A673 (cell line): Measurements from ENCODE around the gene FAM120AOS. TPM values are rescaled to one million over a fixed set of nuclear protein-coding genes. Genes with fewer than 3 reads are reported as not detected.

Experiments used
- Bru-seq: library from RNA; stranded (reverse); fragments of 400-500 nt; gene quantifications from one replicate; lab custom pipeline; 2021; lab: Mats Ljungman, UMichigan
- BruChase-seq, 2 experiments: library from RNA; stranded (reverse); fragments of 400-500 nt; gene quantifications; one replicate each; lab custom pipeline; 2021; lab: Mats Ljungman, UMichigan
- BruUV-seq: library from RNA; stranded (reverse); fragments of 400-500 nt; replicated peaks from 2 replicates; lab custom pipeline; 2021; lab: Mats Ljungman, UMichigan
- CTCF ChIA-PET: fragments of 300-600 bp; sonication (Branson Sonifier 250); formaldehyde crosslinking; loops from one replicate; lab custom pipeline; 2022; ENCODE audit warnings: antibody characterized with exemption; lab: Charles Lee
- POLR2A ChIA-PET: fragments of 300-600 bp; sonication (Branson Sonifier 250); formaldehyde crosslinking; loops from one replicate; lab custom pipeline; 2022; ENCODE audit warnings: antibody characterized with exemption; ENCODE audit not compliant: low non-redundant PET; lab: Charles Lee
- DNase-seq: peaks from one replicate; pipeline ENCODE4 v3.0.0-alpha.2; 2015; ENCODE audit warnings: low spot score
- H3K27ac ChIP-seq: fragments of 200-600 bp; sonication (generic); 2 replicates; pipeline ENCODE4 v1.5.1; 2016; ENCODE audit warnings: mixed run types, low read depth, mild to moderate bottlenecking, mixed read lengths, antibody characterized with exemption, low read length; ENCODE audit not compliant: poor library complexity, severe bottlenecking
- H3K27me3 ChIP-seq: fragments of 200-600 bp; sonication (generic); replicated peaks from 2 replicates; pipeline ENCODE4 v1.6.1; 2017; ENCODE audit warnings: mixed run types, low read depth, mild to moderate bottlenecking, mixed read lengths, antibody characterized with exemption, low read length; ENCODE audit not compliant: insufficient read depth, poor library complexity
- H3K36me3 ChIP-seq: fragments of 200-600 bp; sonication (generic); 2 replicates; pipeline ENCODE4 v1.6.1; 2016; ENCODE audit warnings: mixed run types, mild to moderate bottlenecking, mixed read lengths, antibody characterized with exemption, low read length; ENCODE audit not compliant: insufficient read depth, poor library complexity, severe bottlenecking
- H3K4me1 ChIP-seq: fragments of 200-600 bp; sonication (generic); 2 replicates; pipeline ENCODE4 v1.6.1; 2017; ENCODE audit warnings: mixed run types, mild to moderate bottlenecking, mixed read lengths, antibody characterized with exemption, low read length; ENCODE audit not compliant: insufficient read depth, poor library complexity, severe bottlenecking
- H3K4me3 ChIP-seq: fragments of 200-600 bp; sonication (generic); 2 replicates; pipeline ENCODE4 v1.5.1; 2016; ENCODE audit warnings: low read depth, mixed run types, mild to moderate bottlenecking, mixed read lengths, low read length; ENCODE audit not compliant: poor library complexity, severe bottlenecking
- H3K9me3 ChIP-seq: fragments of 200-600 bp; sonication (generic); 2 replicates; pipeline ENCODE4 v1.6.1; 2016; ENCODE audit warnings: mixed run types, low read depth, mild to moderate bottlenecking, mixed read lengths, antibody characterized with exemption, low read length; ENCODE audit not compliant: poor library complexity, severe bottlenecking
- EZH2 ChIP-seq: fragments of 200-600 bp; sonication (generic); IDR thresholded peaks from 2 replicates; pipeline ENCODE4 v1.6.1; 2017; ENCODE audit warnings: borderline replicate concordance, low read depth, mild to moderate bottlenecking, mixed read lengths, antibody characterized with exemption, low read length; ENCODE audit not compliant: poor library complexity, severe bottlenecking
- intact Hi-C: fragments of 100-400 bp; cut with micrococcal nuclease; formaldehyde crosslinking; loops from one replicate; pipeline ENCODE4 v1.10.0; 2022; ENCODE audit not compliant: unreplicated experiment
- long read RNA-seq: library from polyadenylated mRNA; stranded (forward); transcript quantifications from one replicate; pipeline ENCODE4 v2.0.0, GENCODE V29; 2022
- total RNA-seq: library from RNA; stranded (reverse); gene quantifications from 2 replicates; pipeline ENCODE4 v1.2.3, GENCODE V29; 2021
- TF ChIP-seq, protein P1 (sequence below): fragments of 300-800, 200-600 bp; sonication (generic); conservative IDR thresholded peaks from 2 replicates; pipeline ENCODE4 v1.5.1; 2017; ENCODE audit warnings: low read depth, mild to moderate bottlenecking, antibody characterized with exemption, low read length, moderate library complexity, mixed read lengths

Gene FAM120AOS
- total RNA-seq (34.5 and 35.8 TPM in 2 replicates), Bru-seq, nascent RNA (percentile 79 among the genes with signal in this experiment), BruChase-seq, experiment 1, labeled RNA remaining after a 2-hour chase (percentile 79 among the genes with signal in this experiment), BruChase-seq, experiment 2, labeled RNA remaining after a 6-hour chase (percentile 85 among the genes with signal in this experiment)
- long read RNA-seq, full-length matches to known transcripts: 72 of 84 reads
- long read RNA-seq, partial matches to known transcripts: 1 of 84 reads
- long read RNA-seq, other reads (novel, unspliced or antisense): 11 of 84 reads

DNA sequence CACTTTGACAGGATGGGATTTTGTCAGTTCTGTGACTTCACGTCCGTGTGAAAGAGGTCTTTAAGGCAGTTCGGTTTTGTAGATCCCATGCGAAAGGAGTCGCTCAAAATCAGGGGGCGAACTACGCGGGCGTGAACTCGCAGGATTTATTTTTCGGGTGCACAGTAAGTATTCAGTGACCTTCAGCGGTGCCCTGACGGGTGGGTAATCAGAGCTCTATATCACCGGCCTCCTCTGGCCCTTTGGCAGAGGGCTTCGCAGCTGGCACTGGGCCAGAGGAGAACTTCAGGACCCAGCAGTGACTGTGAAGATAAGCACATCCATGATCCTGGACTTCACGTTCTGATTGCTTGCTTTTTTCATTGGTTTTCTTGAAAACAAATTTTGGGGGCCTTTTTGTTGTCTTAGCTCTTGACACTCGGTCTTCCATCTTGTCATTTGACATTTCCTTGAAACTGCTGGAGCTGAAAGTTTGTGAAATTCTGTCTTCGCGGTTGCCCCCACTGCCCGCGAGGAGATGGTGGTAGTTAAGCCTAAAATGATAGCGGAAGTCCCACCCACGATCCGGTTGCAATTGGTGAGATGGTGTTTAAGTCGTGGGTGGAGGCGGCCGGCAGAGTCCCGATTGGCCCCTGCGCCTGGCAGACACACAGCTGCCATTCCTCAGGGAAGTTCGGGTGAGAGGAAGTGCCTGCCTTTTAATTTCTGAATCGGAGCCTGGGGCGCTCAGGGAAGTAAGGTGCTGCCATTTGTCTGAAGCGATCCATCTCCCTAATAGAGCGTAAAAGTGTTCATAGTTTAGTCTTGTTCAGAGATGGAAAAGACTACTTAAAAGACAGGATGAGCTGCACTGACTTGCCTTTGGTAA, at the start of gene FAM120AOS:
Gene FAM120AOS (minus strand): TSS at position 535 of the 868 bp plus-strand sequence. CDS start 872 bp downstream, outside the sequence.
- TSS peak; percentile 33 for BruUV-seq
- Histone ChIP-seq H3K36me3 (peaks cover 18% of the 10 kb centered on the region), H3K27me3 (no peaks in the 10 kb centered on the region), H3K9me3 (no peaks in the 10 kb centered on the region), H3K27ac (peak within 1 kb of the TSS; percentile 91), H3K4me1 (peaks cover 7% of the 10 kb centered on the region), H3K4me3 (peak within 1 kb of the TSS; percentile 96)
- ChIA-PET CTCF (interaction anchor here (1.5 kb wide), 1 partner anchor 113 kb away, joined by 9 read pairs; no protein-coding TSS in a partner anchor), POLR2A (interaction anchor here (0.5 kb wide), 1 partner anchor 758 kb away, joined by 4 read pairs; no protein-coding TSS in a partner anchor)
- intact Hi-C loops: loop anchor here (5.0 kb wide), 1 partner anchor 114 kb away; no protein-coding TSS in a partner anchor
- DNase-seq: peak; percentile 98
- no peak for TF ChIP-seq EZH2
- TF ChIP-seq, protein P1, sequence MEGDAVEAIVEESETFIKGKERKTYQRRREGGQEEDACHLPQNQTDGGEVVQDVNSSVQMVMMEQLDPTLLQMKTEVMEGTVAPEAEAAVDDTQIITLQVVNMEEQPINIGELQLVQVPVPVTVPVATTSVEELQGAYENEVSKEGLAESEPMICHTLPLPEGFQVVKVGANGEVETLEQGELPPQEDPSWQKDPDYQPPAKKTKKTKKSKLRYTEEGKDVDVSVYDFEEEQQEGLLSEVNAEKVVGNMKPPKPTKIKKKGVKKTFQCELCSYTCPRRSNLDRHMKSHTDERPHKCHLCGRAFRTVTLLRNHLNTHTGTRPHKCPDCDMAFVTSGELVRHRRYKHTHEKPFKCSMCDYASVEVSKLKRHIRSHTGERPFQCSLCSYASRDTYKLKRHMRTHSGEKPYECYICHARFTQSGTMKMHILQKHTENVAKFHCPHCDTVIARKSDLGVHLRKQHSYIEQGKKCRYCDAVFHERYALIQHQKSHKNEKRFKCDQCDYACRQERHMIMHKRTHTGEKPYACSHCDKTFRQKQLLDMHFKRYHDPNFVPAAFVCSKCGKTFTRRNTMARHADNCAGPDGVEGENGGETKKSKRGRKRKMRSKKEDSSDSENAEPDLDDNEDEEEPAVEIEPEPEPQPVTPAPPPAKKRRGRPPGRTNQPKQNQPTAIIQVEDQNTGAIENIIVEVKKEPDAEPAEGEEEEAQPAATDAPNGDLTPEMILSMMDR: no peak

DNA sequence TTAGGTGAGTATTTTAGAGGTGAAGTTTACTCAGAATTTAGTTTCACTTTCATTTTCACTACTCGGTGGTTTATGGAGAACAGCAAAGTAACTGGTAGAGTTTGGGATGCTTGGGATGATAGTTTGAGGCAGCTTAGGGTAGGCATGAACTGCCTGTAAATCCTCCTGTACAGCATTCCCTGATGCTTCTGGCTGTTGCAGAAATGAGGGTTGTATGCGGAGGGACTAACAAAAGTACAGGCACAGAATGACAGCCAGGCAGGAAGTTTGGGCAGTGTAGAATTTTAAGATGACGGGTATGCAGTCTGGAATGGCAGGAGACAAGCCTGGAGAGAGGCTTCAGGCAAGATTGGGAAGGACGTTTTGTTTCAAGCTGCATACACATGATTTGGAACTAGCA, 48.0 kb upstream of the FAM120AOS start:
- no peak for TF ChIP-seq EZH2
- TF ChIP-seq, protein P1: no peak
- Histone ChIP-seq H3K4me3 (no peak overlapping the region), H3K36me3 (peaks cover 40% of the 10 kb centered on the region), H3K27me3 (no peaks in the 10 kb centered on the region), H3K9me3 (no peaks in the 10 kb centered on the region), H3K4me1 (no peaks in the 10 kb centered on the region), H3K27ac (no peak overlapping the region)
- POLR2A ChIA-PET: no interaction called here
- no peak for DNase-seq
- intact Hi-C loops: no loop called here
- no TSS peak for BruUV-seq
- CTCF ChIA-PET: no interaction called here

DNA sequence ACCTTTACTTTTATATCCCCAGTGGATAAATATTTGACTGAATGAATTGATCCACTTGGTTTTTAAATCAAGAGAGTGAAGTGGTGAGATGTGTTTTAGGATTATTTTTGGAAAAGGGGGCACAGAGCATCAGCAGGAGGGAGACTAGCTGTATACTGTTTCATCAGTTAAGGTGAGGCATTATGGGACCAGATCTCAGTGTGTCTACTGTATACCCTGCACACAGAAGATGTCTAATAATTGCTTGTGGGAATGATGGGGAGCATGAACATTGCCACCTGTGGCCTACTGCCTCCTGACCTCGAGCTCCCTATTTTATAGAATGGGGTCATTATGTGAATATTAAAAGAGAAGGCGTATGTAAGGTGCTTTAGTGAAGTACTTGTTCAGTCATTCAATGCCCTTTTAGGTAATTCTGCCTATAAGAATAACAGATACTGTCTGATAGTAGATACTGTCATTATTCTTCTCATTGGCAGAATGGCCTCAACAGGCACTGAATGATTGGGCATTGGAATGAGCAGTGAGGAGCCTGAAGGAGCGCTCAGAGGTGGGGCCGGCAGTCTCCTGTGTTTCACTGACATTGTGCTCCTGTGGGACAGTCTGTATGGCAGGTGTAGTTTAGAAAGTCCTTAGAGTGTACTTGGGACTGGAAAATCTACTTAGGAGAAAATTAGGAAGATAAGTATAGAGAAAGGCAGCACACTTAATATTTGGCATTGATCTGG, 47.4 kb upstream of the FAM120AOS start:
- Histone ChIP-seq H3K4me3 (no peak overlapping the region), H3K36me3 (peaks cover 40% of the 10 kb centered on the region), H3K9me3 (no peaks in the 10 kb centered on the region), H3K4me1 (no peaks in the 10 kb centered on the region), H3K27ac (no peak overlapping the region), H3K27me3 (no peaks in the 10 kb centered on the region)
- BruUV-seq: no TSS peak
- POLR2A ChIA-PET: no interaction called here
- TF ChIP-seq, protein P1: no peak
- no peak for TF ChIP-seq EZH2
- no peak for DNase-seq
- CTCF ChIA-PET: no interaction called here
- intact Hi-C loops: no loop called here
